ENCODE results near the gene NARF.
A peak's percentile ranks its signal among the peaks of the same experiment; 100 is the strongest.
"Not testable (repeated sequence)": the region's sequence is repeated elsewhere in the genome, so short reads cannot be mapped to it uniquely, and the experiment has no call there.

The NARF gene

GRCh38 chr17:82505296-82505695, 46.8 kb downstream of the NARF start:
- DNase-seq, result no peak

- DNase-seq, result peak; percentile 43
These were observed 47.9 kb downstream of the NARF start for GRCh38 chr17:82506402-82506801.

- DNase-seq, result no peak
These were observed 49.2 kb downstream of the NARF start for GRCh38 chr17:82507631-82508175.

GRCh38 chr17:82511642-82512041, 53.1 kb downstream of the NARF start:
- DNase-seq, result not testable (repeated sequence)

GRCh38 chr17:82513864-82514263, 55.3 kb downstream of the NARF start:
- DNase-seq, result not testable (repeated sequence)

- no peak for DNase-seq
These were observed 58.8 kb downstream of the NARF start for GRCh38 chr17:82517230-82517865.

GRCh38 chr17:82518826-82519810, 60.6 kb downstream of the NARF start, which contains the start of gene FOXK2:
Gene FOXK2 (plus strand): TSS chr17:82519732. CDS start chr17:82519889, 157 bp downstream.
- DNase-seq, result peak; percentile 93

GRCh38 chr17:82519971-82520903, 61.7 kb downstream of the NARF start:
- peak; percentile 25 for DNase-seq

- no peak for DNase-seq
These were observed 66.0 kb downstream of the NARF start for GRCh38 chr17:82524540-82524939.

DNA sequence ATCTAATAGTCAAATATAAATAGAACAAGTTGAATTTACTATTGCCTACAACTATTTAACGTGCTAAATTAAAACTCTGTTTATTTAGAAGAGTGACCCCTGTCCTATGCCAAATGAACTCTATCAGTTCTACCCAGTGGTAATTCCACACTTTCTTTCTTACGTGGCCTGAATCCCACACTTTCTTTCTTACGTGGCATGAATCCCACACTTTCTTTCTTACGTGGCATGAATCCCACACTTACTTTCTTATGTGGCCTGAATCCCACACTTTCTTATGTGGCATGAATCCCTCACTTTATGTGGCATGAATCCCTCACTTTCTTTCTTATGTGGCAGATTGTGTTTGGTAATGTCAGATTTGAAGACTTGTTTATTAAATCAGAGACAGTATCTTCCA, 67.2 kb downstream of the NARF start:
- no peak for DNase-seq

- no peak for DNase-seq
These were observed 69.4 kb downstream of the NARF start for GRCh38 chr17:82527898-82528297.

- no peak for DNase-seq
These were observed 70.1 kb downstream of the NARF start for GRCh38 chr17:82528484-82529265.

DNA sequence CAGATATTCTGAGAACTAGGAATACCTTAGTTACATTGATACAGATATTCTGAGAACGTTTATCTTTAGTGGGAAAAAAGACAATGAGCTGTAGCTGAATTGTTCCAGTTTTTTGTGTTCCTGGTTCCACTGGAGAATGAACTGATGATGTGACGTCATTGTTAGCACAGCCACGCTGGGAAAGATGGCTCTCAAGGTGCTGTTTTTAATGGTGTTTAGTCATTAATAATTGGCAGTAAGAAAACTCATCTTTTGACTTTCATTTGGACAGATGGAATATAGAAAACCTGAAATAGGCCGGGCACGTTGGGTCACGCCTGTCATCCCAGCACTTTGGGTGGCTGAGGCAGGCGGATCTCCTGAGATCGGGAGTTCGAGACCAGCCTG, 71.4 kb downstream of the NARF start:
- DNase-seq, result no peak

DNA sequence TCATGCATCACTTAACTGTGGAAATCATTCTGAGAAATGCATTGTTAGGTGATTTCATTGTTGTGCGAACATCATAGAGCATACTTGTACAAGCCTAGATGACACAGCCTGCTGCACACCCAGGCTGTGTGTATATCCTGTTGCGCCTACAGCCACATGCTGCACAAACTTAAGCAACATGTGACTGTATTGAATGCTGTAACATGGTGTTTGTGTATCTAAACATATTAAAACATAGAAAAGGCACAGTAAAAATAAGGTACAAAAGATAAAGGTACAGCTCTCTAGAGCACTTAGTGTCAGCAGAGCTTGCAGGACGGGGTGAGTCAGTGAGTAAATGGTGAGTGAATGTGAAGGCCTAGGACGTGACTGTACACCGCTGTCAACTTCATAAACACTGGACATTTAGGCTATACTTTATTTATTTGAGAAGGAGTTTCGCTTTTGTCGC, 72.9 kb downstream of the NARF start:
- DNase-seq, result no peak

DNA sequence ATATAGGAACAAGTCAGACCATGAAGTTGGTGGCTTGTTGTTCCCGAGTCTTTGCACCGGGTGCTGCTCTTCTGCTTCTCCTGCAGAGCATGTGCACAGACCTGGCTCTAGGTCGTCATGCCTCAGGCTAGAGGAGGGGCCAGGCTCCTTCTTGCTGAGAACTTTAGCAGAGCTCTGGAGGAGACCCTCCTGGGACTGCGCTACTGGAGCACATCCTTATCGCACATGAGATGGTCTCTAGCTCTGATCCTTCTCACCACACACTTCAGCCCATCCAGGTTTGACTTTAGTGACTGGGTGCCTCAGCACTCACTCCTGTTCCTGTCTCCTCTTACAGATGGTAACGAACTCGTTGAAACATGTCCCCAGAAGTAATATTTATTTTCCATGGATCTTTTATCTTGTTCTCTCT, 75.9 kb downstream of the NARF start:
- no peak for DNase-seq

DNA sequence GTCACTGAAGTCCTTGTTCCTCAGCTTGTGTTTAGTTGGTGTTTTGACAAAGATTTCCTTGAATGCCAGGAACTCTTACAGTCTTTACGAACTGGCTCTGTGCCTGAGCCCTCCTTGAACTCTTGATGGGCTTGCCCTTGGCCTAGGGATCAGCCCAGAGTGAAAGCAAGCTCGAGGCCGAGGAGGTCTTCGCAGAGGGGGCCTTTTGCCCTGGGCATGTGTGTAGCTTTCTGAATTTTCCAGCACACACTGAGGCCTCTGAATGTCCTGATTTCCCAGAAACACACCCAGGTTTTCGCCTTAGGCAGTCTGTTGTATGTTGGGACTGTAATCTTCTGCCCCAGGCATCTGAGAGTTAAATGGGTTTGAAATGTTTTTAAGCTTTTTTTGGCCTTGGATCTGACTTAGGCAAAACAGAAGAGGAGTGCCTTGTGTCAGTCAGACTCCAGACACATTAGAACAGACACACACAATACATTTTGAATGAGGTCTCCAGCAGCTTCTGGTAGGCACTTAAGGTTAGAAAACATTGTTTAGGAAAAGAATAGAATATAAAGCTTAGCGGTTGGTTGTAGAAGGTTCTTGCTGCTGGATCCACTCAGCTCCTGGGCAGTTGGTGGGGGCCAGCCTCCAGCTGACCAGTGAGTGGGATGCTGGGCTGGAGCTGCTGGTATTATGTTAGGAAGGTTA, 78.1 kb downstream of the NARF start:
- no peak for DNase-seq

DNA sequence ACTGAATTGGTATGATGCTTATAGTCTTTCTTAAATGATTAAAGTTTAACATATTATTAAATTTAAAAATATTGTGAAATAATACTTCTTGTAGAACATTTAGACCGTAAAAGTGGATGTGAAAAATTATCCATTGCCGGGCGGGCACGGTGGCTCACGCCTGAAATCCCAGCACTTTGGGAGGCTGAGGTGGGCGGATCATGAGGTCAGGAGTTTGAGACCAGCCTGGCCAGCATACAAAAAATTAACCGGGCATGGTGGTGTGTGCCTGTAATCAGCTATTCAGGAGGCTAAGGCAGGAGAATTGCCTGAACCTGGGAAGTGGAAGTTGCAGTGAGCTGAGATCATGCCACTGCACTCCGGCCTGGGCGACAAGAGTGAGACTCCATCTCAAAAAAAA, 78.7 kb downstream of the NARF start:
- DNase-seq, result not testable (repeated sequence)

DNA sequence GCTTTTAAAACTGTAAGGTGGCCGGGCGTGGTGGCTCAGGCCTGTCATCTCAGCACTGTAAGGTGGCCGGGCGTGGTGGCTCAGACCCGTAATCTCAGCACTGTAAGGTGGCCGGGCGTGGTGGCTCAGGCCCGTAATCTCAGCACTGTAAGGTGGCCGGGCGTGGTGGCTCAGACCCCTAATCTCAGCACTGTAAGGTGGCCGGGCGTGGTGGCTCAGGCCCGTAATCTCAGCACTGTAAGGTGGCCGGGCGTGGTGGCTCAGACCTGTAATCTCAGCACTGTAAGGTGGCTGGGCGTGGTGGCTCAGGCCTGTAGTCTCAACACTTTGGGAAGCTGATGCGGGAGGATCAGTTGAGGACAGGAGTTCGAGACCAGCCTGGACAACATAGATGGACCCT, 80.5 kb downstream of the NARF start:
- not testable (repeated sequence) for DNase-seq

Data from CD4-positive, alpha-beta T cell treated with Interferon gamma for 1 hour (primary cell).